Smooth muscle cell of the brain vasculature (primary cell): ENCODE measurements around the gene DICER1.

Experiments
- DNase-seq: peaks from one replicate; pipeline ENCODE4 v3.0.0-alpha.2; 2012; ENCODE audit warnings: low read depth, low spot score

Gene DICER1

GRCh38 chr14:95061317-95062093 is 95.8 kb downstream of the DICER1 start:
- no peak for DNase-seq

GRCh38 chr14:95059126-95059525 is 98.2 kb downstream of the DICER1 start:
- no peak for DNase-seq

- DNase-seq = no peak
Measured at GRCh38 chr14:95058491-95058890, 98.8 kb downstream of the DICER1 start.

GRCh38 chr14:95057851-95058250 is 99.5 kb downstream of the DICER1 start:
- DNase-seq = no peak

- no peak for DNase-seq
Measured at GRCh38 chr14:95057147-95057546, 100.2 kb downstream of the DICER1 start.

- DNase-seq = no peak
Measured at GRCh38 chr14:95056476-95056875, 100.9 kb downstream of the DICER1 start.

- no peak for DNase-seq
Measured at GRCh38 chr14:95055318-95055717, 102.0 kb downstream of the DICER1 start.

GRCh38 chr14:95054346-95055280 is 102.7 kb downstream of the DICER1 start:
- DNase-seq = no peak

GRCh38 chr14:95052016-95052585 is 105.2 kb downstream of the DICER1 start:
- DNase-seq = no peak

- DNase-seq = no peak
Measured at GRCh38 chr14:95049952-95050351, 107.4 kb downstream of the DICER1 start.

- no peak for DNase-seq
Measured at GRCh38 chr14:95048771-95049312, 108.5 kb downstream of the DICER1 start.

GRCh38 chr14:95047754-95048153 is 109.6 kb downstream of the DICER1 start:
- no peak for DNase-seq

- peak; percentile 12 for DNase-seq
Measured at GRCh38 chr14:95046711-95047681, 110.3 kb downstream of the DICER1 start.

GRCh38 chr14:95045836-95046430 is 111.4 kb downstream of the DICER1 start:
- DNase-seq = no peak

GRCh38 chr14:95045106-95045701 is 112.1 kb downstream of the DICER1 start:
- DNase-seq = no peak

- no peak for DNase-seq
Measured at GRCh38 chr14:95044463-95045105, 112.7 kb downstream of the DICER1 start.

- DNase-seq = no peak
Measured at GRCh38 chr14:95043732-95044462, 113.4 kb downstream of the DICER1 start.

GRCh38 chr14:95043314-95043713 is 114.0 kb downstream of the DICER1 start:
- no peak for DNase-seq
